Colonic mucosa (tissue), 4 donors: ENCODE measurements around the gene CDCA3. TPM values are rescaled to one million over a fixed set of nuclear protein-coding genes. Genes with fewer than 3 reads are reported as not detected.
A peak's percentile ranks its signal among the peaks of the same experiment; 100 is the strongest.

Source experiments
- DNase-seq: peaks from one replicate; pipeline ENCODE4 v3.0.0-alpha.2; 2020
- H3K27ac ChIP-seq: fragments of 200-600 bp; one replicate; pipeline ENCODE4 v1.8.0; 2021
- H3K27me3 ChIP-seq: fragments of 200-600 bp; one replicate; pipeline ENCODE4 v1.8.0; 2021
- H3K36me3 ChIP-seq: fragments of 200-600 bp; one replicate; pipeline ENCODE4 v1.8.0; 2021
- H3K4me1 ChIP-seq: fragments of 200-600 bp; one replicate; pipeline ENCODE4 v1.8.0; 2021; ENCODE audit warnings: mild to moderate bottlenecking
- H3K4me3 ChIP-seq: fragments of 200-600 bp; one replicate; pipeline ENCODE4 v1.8.0; 2021
- H3K9ac ChIP-seq, 2 donors: one replicate each; pipeline ENCODE4 v1.7.0; 2013; ENCODE audit warnings: control low read depth in 2 of 2, low read depth in 2 of 2, low read length in 2 of 2
- H3K9me3 ChIP-seq: fragments of 200-600 bp; one replicate; pipeline ENCODE4 v1.8.0; 2021
- intact Hi-C: fragments of 100-400 bp; cut with DNase I; formaldehyde crosslinking; loops from one replicate; pipeline ENCODE4 v1.14.1; 2022
- total RNA-seq, 2 donors: library from RNA; stranded (reverse); fragmentation: NEBNext Ultra II Directional in 1 of 2; extraction: Animal tissue kit (Norgen Biotek cat#: 25700) in 1 of 2; gene quantifications; one replicate each; pipeline ENCODE4 v1.2.1, GENCODE V29; 2021
- TF ChIP-seq, protein P1 (sequence below): fragments of 200-600 bp; IDR thresholded peaks from one replicate; pipeline ENCODE4 v1.8.0; 2022; ENCODE audit warnings: antibody characterized with exemption, mild to moderate bottlenecking
- donor health status: healthy.
- donor health status: DM: no; HTN: no; CAD: no.
- donor health status: DM: no; HTN: no; CAD: no.

The CDCA3 gene
- total RNA-seq, 2 donors from 2014 or later, result 11.4 to 63.7 TPM

DNA sequence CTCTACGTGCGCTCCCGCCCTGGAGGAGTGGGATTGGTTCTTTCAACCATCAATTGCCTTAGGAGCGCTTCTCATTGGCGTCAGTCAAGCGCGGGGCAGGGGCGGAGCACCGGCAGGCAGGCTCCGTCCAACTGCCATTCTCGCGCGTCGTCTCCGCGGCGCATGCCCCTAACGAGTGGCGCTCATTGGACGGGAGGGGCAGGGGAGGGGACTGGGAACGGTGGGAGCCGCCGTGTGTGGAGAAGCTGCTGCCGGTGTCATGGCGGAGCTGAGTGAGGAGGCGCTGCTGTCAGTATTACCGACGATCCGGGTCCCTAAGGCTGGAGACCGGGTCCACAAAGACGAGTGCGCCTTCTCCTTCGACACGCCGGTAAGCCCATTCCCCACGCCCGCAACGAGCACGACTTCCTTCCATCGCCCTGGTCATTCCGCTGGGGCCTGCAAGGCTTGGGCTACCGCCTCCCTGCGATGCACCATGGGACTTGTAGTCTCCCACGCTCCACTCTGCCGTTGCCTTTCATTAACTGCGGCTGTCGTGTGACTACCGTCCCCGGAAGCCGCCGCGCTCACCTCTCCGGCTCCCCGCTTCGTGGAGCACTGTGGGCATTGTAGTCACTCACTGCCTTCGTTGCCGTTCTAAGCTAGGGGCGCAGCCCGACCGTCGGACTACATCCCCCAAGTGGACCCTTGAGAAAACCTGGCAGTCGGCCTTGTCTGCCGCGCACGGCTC is 1.0 kb upstream of the CDCA3 start, which contains the start of gene USP5:
TSS of gene USP5 (plus strand) at position 230 of the 730 bp plus-strand sequence. CDS start at position 260, 30 bp downstream.
- peak within 1 kb of the TSS; percentile 99 for H3K27ac ChIP-seq
- H3K4me3 ChIP-seq, result peak within 1 kb of the TSS; percentile 65
- H3K9ac ChIP-seq, result peak within 1 kb of the TSS; percentile 70 to 71
- peak; percentile 98 for DNase-seq
- TF ChIP-seq, protein P1, sequence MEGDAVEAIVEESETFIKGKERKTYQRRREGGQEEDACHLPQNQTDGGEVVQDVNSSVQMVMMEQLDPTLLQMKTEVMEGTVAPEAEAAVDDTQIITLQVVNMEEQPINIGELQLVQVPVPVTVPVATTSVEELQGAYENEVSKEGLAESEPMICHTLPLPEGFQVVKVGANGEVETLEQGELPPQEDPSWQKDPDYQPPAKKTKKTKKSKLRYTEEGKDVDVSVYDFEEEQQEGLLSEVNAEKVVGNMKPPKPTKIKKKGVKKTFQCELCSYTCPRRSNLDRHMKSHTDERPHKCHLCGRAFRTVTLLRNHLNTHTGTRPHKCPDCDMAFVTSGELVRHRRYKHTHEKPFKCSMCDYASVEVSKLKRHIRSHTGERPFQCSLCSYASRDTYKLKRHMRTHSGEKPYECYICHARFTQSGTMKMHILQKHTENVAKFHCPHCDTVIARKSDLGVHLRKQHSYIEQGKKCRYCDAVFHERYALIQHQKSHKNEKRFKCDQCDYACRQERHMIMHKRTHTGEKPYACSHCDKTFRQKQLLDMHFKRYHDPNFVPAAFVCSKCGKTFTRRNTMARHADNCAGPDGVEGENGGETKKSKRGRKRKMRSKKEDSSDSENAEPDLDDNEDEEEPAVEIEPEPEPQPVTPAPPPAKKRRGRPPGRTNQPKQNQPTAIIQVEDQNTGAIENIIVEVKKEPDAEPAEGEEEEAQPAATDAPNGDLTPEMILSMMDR, result no peak
- H3K9me3 ChIP-seq, result no peaks in the 10 kb centered on the region
- H3K27me3 ChIP-seq, result no peaks in the 10 kb centered on the region
- peaks cover 1% of the 10 kb centered on the region for H3K36me3 ChIP-seq
- intact Hi-C loops, result no loop called here
- peaks cover 13% of the 10 kb centered on the region for H3K4me1 ChIP-seq

DNA sequence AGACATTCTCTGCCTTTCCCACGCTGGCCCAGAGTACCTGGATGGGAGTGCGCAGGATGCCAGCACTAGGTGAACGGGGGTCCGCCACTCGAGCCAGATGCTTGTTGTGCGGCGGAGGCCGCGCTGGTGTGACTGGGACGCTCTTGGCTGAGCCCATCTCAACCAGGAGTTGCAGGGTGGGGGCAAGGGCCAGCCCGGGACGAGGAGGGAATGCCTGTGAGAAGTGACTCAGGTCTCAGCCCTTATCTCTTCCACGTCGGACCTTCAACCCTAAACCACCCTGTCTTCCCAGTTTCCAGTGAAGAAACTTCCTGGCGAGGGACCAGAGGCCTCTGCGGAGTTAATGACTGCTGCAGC is 312 bp downstream of the CDCA3 start:
- intact Hi-C loops, result no loop called here

DNA sequence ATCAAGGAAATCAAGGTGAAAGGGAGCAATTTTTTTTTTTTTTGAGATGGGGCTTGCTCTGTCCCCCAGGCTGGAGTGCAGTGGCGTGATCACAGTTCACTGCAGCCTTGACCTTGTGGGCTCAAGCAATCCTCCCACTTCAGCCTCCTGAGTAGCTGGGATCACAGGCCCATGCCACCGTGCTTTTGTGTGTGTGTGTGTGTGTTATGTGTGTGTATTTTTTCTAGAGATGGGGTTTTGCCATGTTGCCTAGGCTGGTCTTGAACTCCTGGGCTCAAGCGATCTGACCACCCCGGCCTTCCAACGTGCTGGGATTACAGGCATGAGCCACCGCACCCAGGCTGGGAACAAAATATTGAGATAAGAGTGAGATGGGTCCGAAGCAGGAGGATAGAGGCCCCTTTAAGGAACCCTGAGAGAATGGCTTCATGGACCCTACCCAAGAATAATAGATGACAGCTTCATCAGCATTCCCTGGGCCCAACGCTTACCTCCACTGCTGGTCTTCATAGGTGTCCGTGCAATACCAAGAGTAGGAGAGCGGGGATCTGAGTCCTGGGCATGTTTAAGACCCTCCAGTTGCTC is 1.0 kb downstream of the CDCA3 start:
- Histone ChIP-seq H3K9me3 (no peaks in the 10 kb centered on the region), H3K27me3 (no peaks in the 10 kb centered on the region), H3K9ac (peak overlapping the region in 1 of 2 donors; percentile 70), H3K27ac (no peak overlapping the region), H3K36me3 (no peaks in the 10 kb centered on the region), H3K4me3 (no peak overlapping the region), H3K4me1 (peaks cover 13% of the 10 kb centered on the region)
- TF ChIP-seq, protein P1, result no peak
- DNase-seq, result no peak
- intact Hi-C loops, result no loop called here

More for the DNA sequence above, 312 bp downstream of the CDCA3 start:
- no peaks in the 10 kb centered on the region for H3K9me3 ChIP-seq
- H3K27ac ChIP-seq, result peak overlapping the region; percentile 99
- TF ChIP-seq, protein P1, result no peak
- peak overlapping the region; percentile 65 for H3K4me3 ChIP-seq
- H3K9ac ChIP-seq, result peak overlapping the region in 1 of 2 donors; percentile 70
- DNase-seq, result no peak
- no peaks in the 10 kb centered on the region for H3K27me3 ChIP-seq
- peaks cover 13% of the 10 kb centered on the region for H3K4me1 ChIP-seq
- H3K36me3 ChIP-seq, result no peaks in the 10 kb centered on the region

DNA sequence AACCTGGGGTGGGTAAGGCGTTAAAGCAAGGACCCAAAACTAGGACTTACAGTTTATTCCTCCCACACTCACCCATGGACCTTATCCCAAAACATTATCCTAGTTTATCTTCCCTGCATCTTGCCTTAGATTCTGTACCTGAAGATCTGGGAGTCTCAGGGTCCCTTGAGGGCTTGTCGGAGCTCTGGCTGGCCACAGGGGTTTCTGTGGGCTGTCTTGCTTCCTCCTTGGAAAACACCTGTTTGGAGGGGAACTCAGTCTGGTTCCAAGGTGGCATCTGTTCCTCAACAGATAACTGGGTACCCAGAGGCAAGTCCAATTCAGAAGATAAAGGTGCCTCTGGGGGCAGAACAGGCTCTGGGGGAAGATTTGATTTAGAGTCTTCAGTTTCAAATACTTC is 1.7 kb downstream of the CDCA3 start:
- H3K36me3 ChIP-seq, result no peaks in the 10 kb centered on the region
- H3K9ac ChIP-seq, result no peak overlapping the region
- H3K4me1 ChIP-seq, result peaks cover 13% of the 10 kb centered on the region
- no peaks in the 10 kb centered on the region for H3K27me3 ChIP-seq
- DNase-seq, result no peak
- TF ChIP-seq, protein P1, result no peak
- intact Hi-C loops, result no loop called here
- no peak overlapping the region for H3K27ac ChIP-seq
- H3K4me3 ChIP-seq, result no peak overlapping the region
- no peaks in the 10 kb centered on the region for H3K9me3 ChIP-seq

DNA sequence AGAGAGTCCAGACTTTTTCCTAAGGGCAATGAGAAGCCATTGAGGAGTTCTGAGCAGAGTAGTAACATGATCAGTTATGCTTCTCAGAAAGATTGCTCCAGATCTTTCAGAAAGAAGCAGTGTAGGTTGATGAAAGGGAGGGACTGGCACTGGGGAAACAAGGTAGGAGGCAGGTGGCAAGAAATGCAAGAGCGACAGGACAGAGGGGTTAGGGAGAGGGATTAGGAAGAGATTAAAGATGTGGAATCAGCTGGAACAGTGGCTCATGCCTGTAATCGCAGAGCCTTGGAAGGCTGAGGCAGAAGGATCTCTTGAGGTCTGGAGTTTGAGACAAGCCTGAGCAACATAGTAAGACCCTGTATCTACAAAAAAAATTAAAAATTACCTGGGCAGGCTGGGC is 3.4 kb downstream of the CDCA3 start:
- DNase-seq, result no peak
- H3K27me3 ChIP-seq, result no peaks in the 10 kb centered on the region
- no peaks in the 10 kb centered on the region for H3K36me3 ChIP-seq
- peaks cover 3% of the 10 kb centered on the region for H3K4me1 ChIP-seq
- no peak overlapping the region for H3K9ac ChIP-seq
- intact Hi-C loops, result no loop called here
- TF ChIP-seq, protein P1, result no peak
- no peaks in the 10 kb centered on the region for H3K9me3 ChIP-seq
- H3K4me3 ChIP-seq, result no peak overlapping the region
- H3K27ac ChIP-seq, result no peak overlapping the region
